ENCODE measurements around the gene PLEKHO2.

GRCh38 chr15:64892847-64893403 is 51.2 kb downstream of the PLEKHO2 start:
- TF ChIP-seq POLR2A (IDR thresholded peaks at IDR 0.05; ENCODE audit: low read depth, low read length) (no peak), POLR2AphosphoS5 (IDR thresholded peaks at IDR 0.05; ENCODE audit: low read depth, low read length) (no peak), TAF1 (IDR thresholded peaks at IDR 0.05; ENCODE audit: low read depth, low read length) (no peak), SPI1 (IDR thresholded peaks at IDR 0.05; ENCODE audit: low read depth, low read length) (no peak), PAX5 (IDR thresholded peaks at IDR 0.05; ENCODE audit: insufficient read depth, low read length, severe bottlenecking) (no peak)
